Transverse colon (tissue), 4 donors: Measurements from ENCODE around the gene JHY. TPM values are rescaled to one million over a fixed set of nuclear protein-coding genes. Genes with fewer than 3 reads are reported as not detected.

Source experiments
- DNase-seq: peaks from one replicate; pipeline ENCODE4 v3.0.0-alpha.2; 2019
- H3K27ac ChIP-seq, 4 donors: fragments of 200-600 bp; sonication (generic); 2 replicates each; pipeline ENCODE4 v1.5.1; 2016 to 2018; ENCODE audit warnings: inconsistent platforms in 4 of 4
- H3K27me3 ChIP-seq: fragments of 200-600 bp; sonication (generic); 2 replicates; pipeline ENCODE4 v1.5.1; 2017; ENCODE audit warnings: inconsistent platforms
- H3K36me3 ChIP-seq, 4 donors: fragments of 200-600 bp; sonication (generic); 2 replicates each; pipeline ENCODE4 v1.5.1; 2017 to 2019; ENCODE audit warnings: inconsistent platforms in 4 of 4
- H3K4me1 ChIP-seq, 4 donors: fragments of 200-600 bp; sonication (generic); 2 replicates each; pipeline ENCODE4 v1.5.1; 2017 to 2020; ENCODE audit warnings: inconsistent platforms in 4 of 4
- H3K4me3 ChIP-seq, 4 donors: fragments of 200-600 bp; sonication (generic); 1 replicate in 1 of 4; 2 replicates in 3 of 4; pipeline versions ENCODE4 v1.5.1 to v1.6.1; 2017 to 2019; ENCODE audit warnings: inconsistent platforms in 4 of 4
- H3K9me3 ChIP-seq, 2 donors: fragments of 200-600 bp; sonication (generic); 2 replicates each; pipeline ENCODE4 v1.5.1; 2017 to 2019; ENCODE audit warnings: inconsistent platforms in 2 of 2
- CTCF ChIP-seq, 5 experiments: fragments of 200-600 bp in 3 of 5; fragments of 450-650 bp in 2 of 5; sonication (generic) in 3 of 5; IDR thresholded peaks; 1 replicate in 2 of 5; 2 replicates in 3 of 5; pipeline ENCODE4 v1.5.1; 2016 to 2017; ENCODE audit warnings: antibody characterized with exemption in 5 of 5, inconsistent platforms in 3 of 5, mild to moderate bottlenecking in 2 of 5, moderate library complexity in 1 of 5
- EP300 ChIP-seq: sonication (generic); formaldehyde crosslinking; IDR thresholded peaks from one replicate; pipeline ENCODE4 v1.6.1; 2017; ENCODE audit warnings: antibody characterized with exemption, low read depth
- POLR2A ChIP-seq: fragments of 450-650 bp; IDR thresholded peaks from one replicate; pipeline ENCODE4 v1.6.1; 2016; ENCODE audit warnings: antibody characterized with exemption, mild to moderate bottlenecking, moderate library complexity
- POLR2AphosphoS5 ChIP-seq, 3 donors: sonication (generic); formaldehyde crosslinking; IDR thresholded peaks; one replicate each; pipeline ENCODE4 v1.6.1; 2016; ENCODE audit warnings: antibody characterized with exemption in 3 of 3
- WGBS, 2 donors: methylation state at CpG; one replicate each; pipeline ENCODE4 v1.1.5; 2018; ENCODE audit warnings: low coverage in 1 of 2; 5-methylcytosine and 5-hydroxymethylcytosine counted together
- in situ Hi-C, 4 donors: fragments of 200-750 bp; cut with MboI; loops; one replicate each; pipeline versions ENCODE4 v1.15.0 to v1.15.1; 2017; ENCODE audit warnings: low sequenced_read_pairs in 3 of 4, low pct_ligation_motif_present in 1 of 4, low pct_unique_long_range_greater_than_20kb in 1 of 4
- intact Hi-C: fragments of 100-400 bp; cut with DNase I; formaldehyde crosslinking; loops from one replicate; pipeline ENCODE4 v1.15.1; 2023; ENCODE audit warnings: low total_unique reads
- total RNA-seq, 4 donors: library from RNA; depleted of rRNA; stranded (reverse); fragments of >200 nt; gene quantifications; one replicate each; pipeline ENCODE4 v1.1.0, GENCODE V29; 2016

JHY gene
- total RNA-seq, 4 donors from 2014 or later = 2.0 to 5.2 (median 4.4) TPM; not detected in 1

DNA sequence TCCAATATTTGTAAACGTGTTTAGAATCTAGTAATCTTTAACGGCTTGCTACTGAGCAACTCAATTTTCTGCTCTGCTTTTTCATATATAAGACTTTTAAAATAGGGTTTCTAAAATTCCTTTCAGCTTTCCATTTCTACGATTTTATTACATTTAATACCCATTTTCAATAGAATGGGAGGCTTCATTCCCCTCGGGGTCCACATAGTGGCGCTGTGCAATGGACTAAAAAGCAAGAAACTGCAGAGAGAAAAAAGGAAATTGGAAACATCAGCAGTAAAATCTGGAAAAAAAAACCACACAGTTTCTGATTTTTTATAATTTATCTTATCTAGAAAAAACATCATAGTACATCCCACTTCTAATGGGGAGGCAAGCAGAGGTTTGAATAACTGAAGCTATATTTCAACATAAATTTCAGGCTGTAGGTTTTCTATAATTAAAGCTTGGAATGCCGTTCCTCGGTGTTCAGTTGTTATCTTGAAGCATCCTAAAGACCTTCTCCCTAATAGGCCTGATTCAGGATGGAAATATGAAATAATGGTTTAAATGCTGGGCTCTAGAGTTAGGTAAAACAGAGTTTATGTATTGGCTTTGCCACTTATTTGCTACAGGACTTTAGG is 18.7 kb upstream of the JHY start:
- DNase-seq = peak; percentile 47
- no peak overlapping the region for H3K4me3 ChIP-seq

DNA sequence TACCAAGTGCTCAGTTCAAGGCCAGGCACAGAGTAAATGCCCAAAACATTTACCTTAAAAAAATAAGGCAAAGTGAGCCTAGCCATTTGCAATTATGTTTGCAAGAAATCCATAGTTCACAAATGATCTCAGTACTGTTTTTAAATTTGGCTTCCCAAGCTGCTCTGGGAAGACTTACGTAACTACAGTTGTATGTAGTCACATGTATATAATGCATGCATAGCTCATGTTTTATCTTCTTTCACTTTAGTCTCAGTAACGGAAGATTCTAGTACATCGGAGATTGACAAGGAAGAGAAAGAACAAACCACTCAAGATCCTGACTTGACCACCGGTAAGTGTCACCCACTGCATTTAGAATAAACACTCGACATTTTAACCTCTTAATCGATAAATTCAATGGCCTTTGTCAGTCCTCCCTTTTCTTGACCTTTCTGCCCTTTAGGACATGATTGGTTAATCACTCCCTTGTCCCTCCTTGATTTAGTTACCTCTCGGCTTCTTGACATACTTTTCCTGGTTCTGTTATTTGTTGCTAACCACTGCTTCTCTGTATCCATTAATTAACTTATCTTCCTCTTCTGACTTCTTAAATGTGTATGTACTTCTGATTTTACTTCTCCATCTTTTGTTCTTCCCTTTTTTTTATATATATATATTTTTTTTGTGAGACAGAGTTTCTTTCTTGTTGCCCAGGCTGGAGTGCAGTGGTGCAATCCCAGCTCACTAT is 18.0 kb upstream of the JHY start:
- H3K27me3 ChIP-seq = peaks cover 19% of the 10 kb centered on the region
- DNase-seq = no peak
- no peak overlapping the region for H3K27ac ChIP-seq
- 59 to 68% methylated on average over 6 to 7 of the region's 7 CpGs for WGBS, 2 donors
- intact Hi-C loops (loop anchor here (5.0 kb wide), 1 partner anchor 158 kb away; no protein-coding TSS in a partner anchor), in situ Hi-C loops (loop anchor here (10.0 to 25.0 kb wide), 5 partner anchors 148 to 230 kb away; no protein-coding TSS in a partner anchor)
- TF ChIP-seq EP300 = no peak
- TF ChIP-seq POLR2AphosphoS5 (IDR thresholded peaks at IDR 0.05) = no peak
- no peak for TF ChIP-seq CTCF (IDR thresholded peaks at IDR 0.05)
- TF ChIP-seq POLR2A = no peak
- H3K4me1 ChIP-seq = no peaks in the 10 kb centered on the region
- no peak overlapping the region for H3K4me3 ChIP-seq
- H3K9me3 ChIP-seq = no peaks in the 10 kb centered on the region
- no peaks in the 10 kb centered on the region for H3K36me3 ChIP-seq

More for the DNA sequence above, 18.7 kb upstream of the JHY start:
- intact Hi-C loops (loop anchor here (5.0 kb wide), 1 partner anchor 158 kb away; no protein-coding TSS in a partner anchor), in situ Hi-C loops (loop anchor here (10.0 to 25.0 kb wide), 5 partner anchors 148 to 229 kb away; no protein-coding TSS in a partner anchor)
- no peaks in the 10 kb centered on the region for H3K4me1 ChIP-seq
- no peaks in the 10 kb centered on the region for H3K9me3 ChIP-seq
- no peak overlapping the region for H3K27ac ChIP-seq
- H3K36me3 ChIP-seq = no peaks in the 10 kb centered on the region
- H3K27me3 ChIP-seq = peaks cover 19% of the 10 kb centered on the region
- 19 to 29% methylated on average over 7 of the region's 7 CpGs for whole genome bisulfite sequencing, 2 donors
- TF ChIP-seq CTCF (IDR thresholded peaks at IDR 0.05) = peak; percentile 64 to 75 (median 73)
- TF ChIP-seq EP300 = no peak
- no peak for TF ChIP-seq POLR2AphosphoS5 (IDR thresholded peaks at IDR 0.05)
- TF ChIP-seq POLR2A = no peak

DNA sequence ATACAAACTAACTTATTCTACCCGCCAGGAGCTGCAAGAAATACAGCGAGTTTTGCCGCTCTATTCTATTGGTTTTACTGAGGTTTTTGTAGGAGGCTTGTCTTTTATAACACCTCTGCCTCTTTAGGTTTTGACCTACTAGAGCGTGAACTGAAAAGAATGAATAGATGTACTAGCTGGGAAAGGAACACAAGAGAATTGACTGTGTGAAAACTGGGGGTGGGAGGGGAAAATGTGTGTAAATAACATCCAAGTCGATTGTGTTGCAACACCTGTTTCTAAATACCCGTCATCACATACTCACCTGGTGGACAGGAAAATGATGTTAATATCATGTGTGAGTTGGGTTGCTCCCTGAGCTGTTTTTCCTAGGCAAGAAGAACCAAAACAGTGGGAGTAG is 12.9 kb upstream of the JHY start:
- no peak for TF ChIP-seq POLR2AphosphoS5 (IDR thresholded peaks at IDR 0.05)
- TF ChIP-seq CTCF (IDR thresholded peaks at IDR 0.05) = no peak
- TF ChIP-seq EP300 = no peak
- TF ChIP-seq POLR2A = no peak
- in situ Hi-C loops = loop anchor here (5.0 to 25.0 kb wide), 6 partner anchors 143 to 235 kb away; no protein-coding TSS in a partner anchor
- DNase-seq = no peak
- intact Hi-C loops = no loop called here
- WGBS, 2 donors = 65 to 76% methylated on average over 5 to 6 of the region's 6 CpGs
- Histone ChIP-seq H3K4me1 (no peaks in the 10 kb centered on the region), H3K27me3 (peaks cover 4% of the 10 kb centered on the region), H3K36me3 (no peaks in the 10 kb centered on the region), H3K9me3 (no peaks in the 10 kb centered on the region), H3K27ac (no peak overlapping the region), H3K4me3 (no peak overlapping the region)

DNA sequence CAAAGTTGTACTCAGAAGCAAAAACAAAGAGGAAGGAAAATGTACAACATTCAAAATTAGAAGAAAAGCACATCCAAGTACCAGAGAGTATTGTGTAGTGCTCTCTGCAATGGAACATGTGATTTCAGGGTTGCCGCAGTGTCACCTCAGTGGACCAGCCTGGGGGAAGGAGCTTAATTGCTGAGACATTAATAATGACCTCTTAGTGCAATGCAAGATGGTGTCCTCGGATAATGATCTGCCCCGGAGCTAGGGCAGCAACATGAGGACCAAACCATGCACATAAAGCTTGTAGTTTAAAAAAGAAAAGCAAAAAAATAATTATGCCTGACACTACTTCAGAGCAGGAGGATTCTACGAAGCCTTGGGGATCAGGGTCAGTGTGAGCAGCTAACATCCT is 11.3 kb upstream of the JHY start:
- intact Hi-C loops (no loop called here), in situ Hi-C loops (loop anchor here in 2 of 4 donors (5.0 to 25.0 kb wide), 3 partner anchors 141 to 234 kb away; no protein-coding TSS in a partner anchor)
- Histone ChIP-seq H3K27me3 (no peaks in the 10 kb centered on the region), H3K36me3 (no peaks in the 10 kb centered on the region), H3K4me3 (no peak overlapping the region), H3K27ac (no peak overlapping the region), H3K9me3 (no peaks in the 10 kb centered on the region), H3K4me1 (no peaks in the 10 kb centered on the region)
- 90 to 98% methylated on average over 4 of the region's 4 CpGs for WGBS, 2 donors
- TF ChIP-seq EP300 (no peak), POLR2A (no peak), CTCF (IDR thresholded peaks at IDR 0.05) (no peak), POLR2AphosphoS5 (IDR thresholded peaks at IDR 0.05) (no peak)
- DNase-seq = no peak
